HG03039 (cell line): Measurements from ENCODE around the gene WDR64.
"Not testable (repeated sequence)": the region's sequence is repeated elsewhere in the genome, so short reads cannot be mapped to it uniquely, and the experiment has no call there.

ENCODE experiments used
- ATAC-seq: cut with Tn5 transposase; IDR thresholded peaks from one replicate; pipeline ENCODE4 v1.9.1; 2021; ENCODE audit warnings: mild to moderate bottlenecking, moderate library complexity; ENCODE audit not compliant: unreplicated experiment

Gene WDR64

GRCh38 chr1:241787691-241788090 is 135.6 kb downstream of the WDR64 start:
- no peak for ATAC-seq

GRCh38 chr1:241789061-241789460 is 137.0 kb downstream of the WDR64 start:
- ATAC-seq = no peak

- ATAC-seq = no peak
These were observed 147.3 kb downstream of the WDR64 start for GRCh38 chr1:241799416-241799815.

- no peak for ATAC-seq
These were observed 148.6 kb downstream of the WDR64 start for GRCh38 chr1:241800640-241801039.

GRCh38 chr1:241802863-241803262 is 150.8 kb downstream of the WDR64 start:
- ATAC-seq = no peak

- not testable (repeated sequence) for ATAC-seq
These were observed 152.6 kb downstream of the WDR64 start for GRCh38 chr1:241804706-241805105.

- no peak for ATAC-seq
These were observed 156.2 kb downstream of the WDR64 start for GRCh38 chr1:241808265-241808664.

- no peak for ATAC-seq
These were observed 158.8 kb downstream of the WDR64 start for GRCh38 chr1:241810769-241811405.

- no peak for ATAC-seq
These were observed 161.8 kb downstream of the WDR64 start for GRCh38 chr1:241813768-241814320.

GRCh38 chr1:241816008-241816407 is 163.9 kb downstream of the WDR64 start:
- no peak for ATAC-seq

- ATAC-seq = no peak
These were observed 165.3 kb downstream of the WDR64 start for GRCh38 chr1:241817331-241817792.

- ATAC-seq = no peak
These were observed 166.0 kb downstream of the WDR64 start for GRCh38 chr1:241817956-241818612.

GRCh38 chr1:241819340-241819866 is 167.3 kb downstream of the WDR64 start:
- ATAC-seq = no peak

- ATAC-seq = no peak
These were observed 169.3 kb downstream of the WDR64 start for GRCh38 chr1:241821363-241821762.

- ATAC-seq = no peak
These were observed 170.8 kb downstream of the WDR64 start for GRCh38 chr1:241822846-241823245.

GRCh38 chr1:241823925-241824324 is 171.8 kb downstream of the WDR64 start:
- ATAC-seq = no peak

GRCh38 chr1:241825581-241825980 is 173.5 kb downstream of the WDR64 start:
- ATAC-seq = no peak

- not testable (repeated sequence) for ATAC-seq
These were observed 174.5 kb downstream of the WDR64 start for GRCh38 chr1:241826613-241827012.

- ATAC-seq = no peak
These were observed 175.2 kb downstream of the WDR64 start for GRCh38 chr1:241827264-241827663.

GRCh38 chr1:241828463-241829021 is 176.5 kb downstream of the WDR64 start:
- no peak for ATAC-seq

- ATAC-seq = no peak
These were observed 177.4 kb downstream of the WDR64 start for GRCh38 chr1:241829468-241829867.
